ENCODE measurements around the gene TRAF4.

Gene TRAF4

GRCh38 chr17:28707339-28707720 lies 36.5 kb upstream of the TRAF4 start:
- no peaks in the 10 kb centered on the region; the same call in 1 of the 2 replicates for H3K27me3 ChIP-seq (ENCODE audit: insufficient read depth, low read depth)
- H3K4me3 ChIP-seq (IDR thresholded peaks at IDR 0.05; ENCODE audit: insufficient read depth, low read depth, low read length): no peak overlapping the region
- no peak overlapping the region for H3K9ac ChIP-seq
- no peaks in the 10 kb centered on the region for H3K79me2 ChIP-seq (ENCODE audit: insufficient read depth, low read depth)
- no peaks in the 10 kb centered on the region for H3K36me3 ChIP-seq (ENCODE audit: insufficient read depth)
- no peak overlapping the region for H2AFZ ChIP-seq (ENCODE audit: low read depth)
- H3K4me2 ChIP-seq: no peak overlapping the region
- no peak overlapping the region for H3K27ac ChIP-seq
- H4K20me1 ChIP-seq (ENCODE audit: insufficient read depth): no peaks in the 10 kb centered on the region
- no peak for TF ChIP-seq CTCF (conservative IDR thresholded peaks at IDR 0.05; ENCODE audit: low read depth, low read length)
- H3K4me1 ChIP-seq (ENCODE audit: low read depth, poor library complexity, severe bottlenecking): no peaks in the 10 kb centered on the region

GRCh38 chr17:28710861-28711722 lies 32.7 kb upstream of the TRAF4 start:
- Histone ChIP-seq H3K4me3 (IDR thresholded peaks at IDR 0.05; ENCODE audit: insufficient read depth, low read depth, low read length) (no peak overlapping the region), H2AFZ (ENCODE audit: low read depth) (peak overlapping the region; percentile 66), H3K27ac (no peak overlapping the region), H3K4me2 (peak overlapping the region; percentile 58), H3K4me1 (ENCODE audit: low read depth, poor library complexity, severe bottlenecking) (no peaks in the 10 kb centered on the region), H3K27me3 (ENCODE audit: insufficient read depth, low read depth) (peaks cover 18% of the 10 kb centered on the region), H3K36me3 (ENCODE audit: insufficient read depth) (no peaks in the 10 kb centered on the region), H4K20me1 (ENCODE audit: insufficient read depth) (no peaks in the 10 kb centered on the region), H3K9ac (peak overlapping the region; percentile 28; the same call in 1 of the 2 replicates), H3K79me2 (ENCODE audit: insufficient read depth, low read depth) (no peaks in the 10 kb centered on the region)
- TF ChIP-seq CTCF (conservative IDR thresholded peaks at IDR 0.05; ENCODE audit: low read depth, low read length): no peak

GRCh38 chr17:28711723-28712031 lies 32.1 kb upstream of the TRAF4 start, which contains the start of gene PROCA1:
TSS of gene PROCA1 (minus strand) at chr17:28711888. CDS start at chr17:28711660, 228 bp downstream.
- H2AFZ ChIP-seq (ENCODE audit: low read depth): peak within 1 kb of the TSS; percentile 66
- no peak within 1 kb of the TSS for H3K4me3 ChIP-seq (IDR thresholded peaks at IDR 0.05; ENCODE audit: insufficient read depth, low read depth, low read length)
- no peaks in the 10 kb centered on the region for H3K36me3 ChIP-seq (ENCODE audit: insufficient read depth)
- no peaks in the 10 kb centered on the region for H3K79me2 ChIP-seq (ENCODE audit: insufficient read depth, low read depth)
- TF ChIP-seq CTCF (conservative IDR thresholded peaks at IDR 0.05; ENCODE audit: low read depth, low read length): no peak
- peaks cover 23% of the 10 kb centered on the region for H3K27me3 ChIP-seq (ENCODE audit: insufficient read depth, low read depth)
- peak within 1 kb of the TSS; percentile 58 for H3K4me2 ChIP-seq
- no peaks in the 10 kb centered on the region for H4K20me1 ChIP-seq (ENCODE audit: insufficient read depth)
- H3K9ac ChIP-seq: peak within 1 kb of the TSS; percentile 28; the same call in 1 of the 2 replicates
- no peaks in the 10 kb centered on the region for H3K4me1 ChIP-seq (ENCODE audit: low read depth, poor library complexity, severe bottlenecking)
- H3K27ac ChIP-seq: no peak within 1 kb of the TSS

- TF ChIP-seq CTCF (conservative IDR thresholded peaks at IDR 0.05; ENCODE audit: low read depth, low read length): no peak
- Histone ChIP-seq H3K79me2 (ENCODE audit: insufficient read depth, low read depth) (no peaks in the 10 kb centered on the region), H3K27ac (no peak overlapping the region), H4K20me1 (ENCODE audit: insufficient read depth) (no peaks in the 10 kb centered on the region), H3K4me2 (peak overlapping the region; percentile 58; the same call in 1 of the 2 replicates), H3K4me3 (IDR thresholded peaks at IDR 0.05; ENCODE audit: insufficient read depth, low read depth, low read length) (no peak overlapping the region), H3K36me3 (ENCODE audit: insufficient read depth) (no peaks in the 10 kb centered on the region), H2AFZ (ENCODE audit: low read depth) (peak overlapping the region; percentile 66), H3K9ac (no peak overlapping the region), H3K4me1 (ENCODE audit: low read depth, poor library complexity, severe bottlenecking) (no peaks in the 10 kb centered on the region), H3K27me3 (ENCODE audit: insufficient read depth, low read depth) (peaks cover 24% of the 10 kb centered on the region)
Measured at GRCh38 chr17:28712032-28712704, 31.6 kb upstream of the TRAF4 start.

Measured in KMS-11 (cell line).